PC-9 (cell line): ENCODE measurements around the gene GHR. TPM values are rescaled to one million over a fixed set of nuclear protein-coding genes. Genes with fewer than 3 reads are reported as not detected.

ENCODE experiments used
- BruUV-seq: library from RNA; stranded (reverse); fragments of 400-500 nt; replicated peaks from 2 replicates; lab custom pipeline; 2021; lab: Mats Ljungman, UMichigan
- CTCF ChIA-PET: fragments of 300-600 bp; sonication (Branson Sonifier 250); formaldehyde crosslinking; loops from one replicate; lab custom pipeline; 2022; ENCODE audit warnings: antibody characterized with exemption; lab: Charles Lee
- POLR2A ChIA-PET: fragments of 300-600 bp; sonication (Branson Sonifier 250); formaldehyde crosslinking; loops from one replicate; lab custom pipeline; 2022; ENCODE audit warnings: antibody characterized with exemption; ENCODE audit not compliant: unreplicated experiment; lab: Charles Lee
- DNase-seq, 2 experiments: peaks; one replicate each; pipeline versions ENCODE4 v3.0.0 to v3.0.0-alpha.2; 2015 to 2022; ENCODE audit warnings: mixed read lengths in 1 of 2
- H2AFZ ChIP-seq: fragments of 200-600 bp; sonication (generic); 2 replicates; pipeline ENCODE4 v1.8.1; 2017; ENCODE audit warnings: antibody characterized with exemption
- H3F3A ChIP-seq: fragments of 200-600 bp; sonication (generic); 2 replicates; pipeline ENCODE4 v1.8.1; 2017; ENCODE audit warnings: antibody characterized with exemption, mild to moderate bottlenecking, low read depth; ENCODE audit not compliant: insufficient read depth
- H3K27ac ChIP-seq: fragments of 200-600 bp; sonication (generic); 2 replicates; pipeline ENCODE4 v1.6.1; 2016; ENCODE audit warnings: mixed run types
- H3K27me3 ChIP-seq: fragments of 200-600 bp; sonication (generic); 2 replicates; pipeline ENCODE4 v1.6.1; 2016; ENCODE audit warnings: low read depth, mixed run types; ENCODE audit not compliant: insufficient read depth
- H3K36me3 ChIP-seq: fragments of 200-600 bp; sonication (generic); 2 replicates; pipeline ENCODE4 v1.6.1; 2016; ENCODE audit warnings: low read depth, mixed run types
- H3K4me1 ChIP-seq: fragments of 200-600 bp; sonication (generic); replicated peaks from 2 replicates; pipeline ENCODE4 v1.6.1; 2016; ENCODE audit warnings: mixed run types; ENCODE audit not compliant: insufficient read depth
- H3K4me2 ChIP-seq: fragments of 200-600 bp; sonication (generic); 2 replicates; pipeline ENCODE4 v1.6.1; 2017; ENCODE audit warnings: mixed run types
- H3K4me3 ChIP-seq: fragments of 200-600 bp; sonication (generic); 2 replicates; pipeline ENCODE4 v1.6.1; 2016; ENCODE audit warnings: mixed run types
- H3K79me2 ChIP-seq: fragments of 200-600 bp; sonication (generic); 2 replicates; pipeline ENCODE4 v1.6.1; 2017; ENCODE audit warnings: low read depth, mixed run types
- H3K9me2 ChIP-seq: fragments of 200-600 bp; sonication (generic); 2 replicates; pipeline ENCODE4 v1.8.1; 2017; ENCODE audit warnings: mild to moderate bottlenecking; ENCODE audit not compliant: insufficient read depth
- H3K9me3 ChIP-seq: fragments of 200-600 bp; sonication (generic); 2 replicates; pipeline ENCODE4 v1.8.1; 2016; ENCODE audit warnings: low read depth; ENCODE audit not compliant: insufficient read depth
- H4K20me1 ChIP-seq: fragments of 200-600 bp; sonication (generic); 2 replicates; pipeline ENCODE4 v1.8.1; 2017; ENCODE audit not compliant: insufficient read depth
- CTCF ChIP-seq: fragments of 200-600 bp; sonication (generic); conservative IDR thresholded peaks from 2 replicates; pipeline ENCODE4 v1.6.1; 2017; ENCODE audit warnings: mixed run types, antibody characterized with exemption, mild to moderate bottlenecking, moderate library complexity
- EZH2 ChIP-seq: fragments of 200-600 bp; sonication (generic); IDR thresholded peaks from 2 replicates; pipeline ENCODE4 v1.8.0; 2017; ENCODE audit warnings: antibody characterized with exemption, low read depth
- intact Hi-C: fragments of 100-400 bp; cut with micrococcal nuclease; formaldehyde crosslinking; loops from one replicate; pipeline ENCODE4 v1.10.0; 2022; ENCODE audit not compliant: unreplicated experiment
- total RNA-seq: library from RNA; stranded (reverse); gene quantifications from 2 replicates; pipeline ENCODE4 v1.2.3, GENCODE V29; 2021

The GHR gene
- total RNA-seq, 1 experiment from 2014 or later: not detected

GRCh38 chr5:42492974-42493373 is 69.7 kb downstream of the GHR start:
- H3K4me3 ChIP-seq: no peak overlapping the region
- POLR2A ChIA-PET: no interaction called here

GRCh38 chr5:42494414-42494813 is 71.2 kb downstream of the GHR start:
- intact Hi-C loops: no loop called here
- Histone ChIP-seq H2AFZ (no peak overlapping the region), H3K36me3 (no peaks in the 10 kb centered on the region), H3K9me2 (no peaks in the 10 kb centered on the region), H3K4me3 (no peak overlapping the region), H3K4me2 (no peak overlapping the region), H3F3A (no peaks in the 10 kb centered on the region), H3K27ac (no peak overlapping the region), H3K4me1 (no peaks in the 10 kb centered on the region), H4K20me1 (no peaks in the 10 kb centered on the region), H3K79me2 (no peaks in the 10 kb centered on the region), H3K9me3 (no peaks in the 10 kb centered on the region), H3K27me3 (no peaks in the 10 kb centered on the region)
- no TSS peak for BruUV-seq
- ChIA-PET POLR2A (no interaction called here), CTCF (interaction anchor here (0.7 kb wide), 1 partner anchor 71 kb away, joined by 4 read pairs; the partner anchor contains the start of gene GHR)
- TF ChIP-seq CTCF (no peak), EZH2 (no peak)
- DNase-seq: no peak

More at GRCh38 chr5:42492974-42493373, 69.7 kb downstream of the GHR start:
- Histone ChIP-seq H3K27me3 (no peaks in the 10 kb centered on the region), H3K36me3 (no peaks in the 10 kb centered on the region), H3K27ac (no peak overlapping the region), H3F3A (no peaks in the 10 kb centered on the region), H2AFZ (no peak overlapping the region), H3K79me2 (no peaks in the 10 kb centered on the region), H3K9me2 (no peaks in the 10 kb centered on the region), H3K4me2 (no peak overlapping the region), H3K9me3 (no peaks in the 10 kb centered on the region), H3K4me1 (no peaks in the 10 kb centered on the region), H4K20me1 (no peaks in the 10 kb centered on the region)
- intact Hi-C loops: no loop called here
- CTCF ChIA-PET: no interaction called here
- no TSS peak for BruUV-seq
- TF ChIP-seq EZH2 (no peak), CTCF (no peak)
- DNase-seq: no peak

GRCh38 chr5:42495914-42496313 is 72.7 kb downstream of the GHR start:
- BruUV-seq: no TSS peak
- Histone ChIP-seq H3K9me2 (no peaks in the 10 kb centered on the region), H2AFZ (no peak overlapping the region), H4K20me1 (no peaks in the 10 kb centered on the region), H3K4me1 (no peaks in the 10 kb centered on the region), H3F3A (no peaks in the 10 kb centered on the region), H3K9me3 (no peaks in the 10 kb centered on the region), H3K27ac (no peak overlapping the region), H3K36me3 (no peaks in the 10 kb centered on the region), H3K79me2 (no peaks in the 10 kb centered on the region), H3K27me3 (no peaks in the 10 kb centered on the region), H3K4me2 (no peak overlapping the region), H3K4me3 (no peak overlapping the region)
- POLR2A ChIA-PET: no interaction called here
- CTCF ChIA-PET: no interaction called here
- intact Hi-C loops: no loop called here
- DNase-seq: peak in 1 of 2 experiments; percentile 33
- TF ChIP-seq CTCF (no peak), EZH2 (no peak)
